HG02642 (cell line): ENCODE measurements around the gene CR1.
A peak's percentile ranks its signal among the peaks of the same experiment; 100 is the strongest.
"Not testable (repeated sequence)": the region's sequence is repeated elsewhere in the genome, so short reads cannot be mapped to it uniquely, and the experiment has no call there.

Experiments used
- ATAC-seq: cut with Tn5 transposase; IDR thresholded peaks from one replicate; pipeline ENCODE4 v1.9.1; 2021; ENCODE audit warnings: mild to moderate bottlenecking; ENCODE audit not compliant: unreplicated experiment, poor library complexity

CR1 gene

GRCh38 chr1:207661420-207661819, 165.5 kb downstream of the CR1 start:
- ATAC-seq = not testable (repeated sequence)

- no peak for ATAC-seq
Observed at GRCh38 chr1:207666342-207666741, 170.4 kb downstream of the CR1 start.

GRCh38 chr1:207669528-207670009, 173.6 kb downstream of the CR1 start:
- ATAC-seq = no peak

- peak; percentile 69 for ATAC-seq
Observed at GRCh38 chr1:207670192-207670591, 174.2 kb downstream of the CR1 start.

- ATAC-seq = no peak
Observed at GRCh38 chr1:207670997-207671396, 175.0 kb downstream of the CR1 start.

- ATAC-seq = no peak
Observed at GRCh38 chr1:207672522-207673130, 176.7 kb downstream of the CR1 start.

GRCh38 chr1:207673399-207673798, 177.4 kb downstream of the CR1 start:
- no peak for ATAC-seq

GRCh38 chr1:207676153-207676552, 180.2 kb downstream of the CR1 start:
- no peak for ATAC-seq

- ATAC-seq = not testable (repeated sequence)
Observed at GRCh38 chr1:207680590-207681388, 184.8 kb downstream of the CR1 start.

GRCh38 chr1:207682872-207683434, 187.0 kb downstream of the CR1 start:
- not testable (repeated sequence) for ATAC-seq

GRCh38 chr1:207690551-207690950, 194.6 kb downstream of the CR1 start:
- not testable (repeated sequence) for ATAC-seq

- ATAC-seq = no peak
Observed at GRCh38 chr1:207691010-207691409, 195.1 kb downstream of the CR1 start.
